HG02870 (cell line): Measurements from ENCODE around the gene AR.

ENCODE experiments used
- ATAC-seq: cut with Tn5 transposase; IDR thresholded peaks from one replicate; pipeline ENCODE4 v1.9.1; 2021; ENCODE audit warnings: mild to moderate bottlenecking, moderate library complexity; ENCODE audit not compliant: unreplicated experiment

Gene AR

DNA sequence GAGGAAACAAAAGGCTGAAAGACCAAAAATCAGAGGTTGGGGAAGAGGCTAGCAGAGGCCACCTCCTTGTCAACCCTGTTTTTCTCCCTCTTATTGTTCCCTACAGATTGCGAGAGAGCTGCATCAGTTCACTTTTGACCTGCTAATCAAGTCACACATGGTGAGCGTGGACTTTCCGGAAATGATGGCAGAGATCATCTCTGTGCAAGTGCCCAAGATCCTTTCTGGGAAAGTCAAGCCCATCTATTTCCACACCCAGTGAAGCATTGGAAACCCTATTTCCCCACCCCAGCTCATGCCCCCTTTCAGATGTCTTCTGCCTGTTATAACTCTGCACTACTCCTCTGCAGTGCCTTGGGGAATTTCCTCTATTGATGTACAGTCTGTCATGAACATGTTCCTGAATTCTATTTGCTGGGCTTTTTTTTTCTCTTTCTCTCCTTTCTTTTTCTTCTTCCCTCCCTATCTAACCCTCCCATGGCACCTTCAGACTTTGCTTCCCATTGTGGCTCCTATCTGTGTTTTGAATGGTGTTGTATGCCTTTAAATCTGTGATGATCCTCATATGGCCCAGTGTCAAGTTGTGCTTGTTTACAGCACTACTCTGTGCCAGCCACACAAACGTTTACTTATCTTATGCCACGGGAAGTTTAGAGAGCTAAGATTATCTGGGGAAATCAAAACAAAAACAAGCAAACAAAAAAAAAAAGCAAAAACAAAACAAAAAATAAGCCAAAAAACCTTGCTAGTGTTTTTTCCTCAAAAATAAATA is 179.9 kb downstream of the AR start:
- ATAC-seq = no peak

DNA sequence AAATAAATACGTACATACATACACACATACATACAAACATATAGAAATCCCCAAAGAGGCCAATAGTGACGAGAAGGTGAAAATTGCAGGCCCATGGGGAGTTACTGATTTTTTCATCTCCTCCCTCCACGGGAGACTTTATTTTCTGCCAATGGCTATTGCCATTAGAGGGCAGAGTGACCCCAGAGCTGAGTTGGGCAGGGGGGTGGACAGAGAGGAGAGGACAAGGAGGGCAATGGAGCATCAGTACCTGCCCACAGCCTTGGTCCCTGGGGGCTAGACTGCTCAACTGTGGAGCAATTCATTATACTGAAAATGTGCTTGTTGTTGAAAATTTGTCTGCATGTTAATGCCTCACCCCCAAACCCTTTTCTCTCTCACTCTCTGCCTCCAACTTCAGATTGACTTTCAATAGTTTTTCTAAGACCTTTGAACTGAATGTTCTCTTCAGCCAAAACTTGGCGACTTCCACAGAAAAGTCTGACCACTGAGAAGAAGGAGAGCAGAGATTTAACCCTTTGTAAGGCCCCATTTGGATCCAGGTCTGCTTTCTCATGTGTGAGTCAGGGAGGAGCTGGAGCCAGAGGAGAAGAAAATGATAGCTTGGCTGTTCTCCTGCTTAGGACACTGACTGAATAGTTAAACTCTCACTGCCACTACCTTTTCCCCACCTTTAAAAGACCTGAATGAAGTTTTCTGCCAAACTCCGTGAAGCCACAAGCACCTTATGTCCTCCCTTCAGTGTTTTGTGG is 180.7 kb downstream of the AR start:
- ATAC-seq = no peak

DNA sequence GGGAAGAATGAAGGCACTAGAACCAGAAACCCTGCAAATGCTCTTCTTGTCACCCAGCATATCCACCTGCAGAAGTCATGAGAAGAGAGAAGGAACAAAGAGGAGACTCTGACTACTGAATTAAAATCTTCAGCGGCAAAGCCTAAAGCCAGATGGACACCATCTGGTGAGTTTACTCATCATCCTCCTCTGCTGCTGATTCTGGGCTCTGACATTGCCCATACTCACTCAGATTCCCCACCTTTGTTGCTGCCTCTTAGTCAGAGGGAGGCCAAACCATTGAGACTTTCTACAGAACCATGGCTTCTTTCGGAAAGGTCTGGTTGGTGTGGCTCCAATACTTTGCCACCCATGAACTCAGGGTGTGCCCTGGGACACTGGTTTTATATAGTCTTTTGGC is 181.7 kb downstream of the AR start:
- no peak for ATAC-seq

DNA sequence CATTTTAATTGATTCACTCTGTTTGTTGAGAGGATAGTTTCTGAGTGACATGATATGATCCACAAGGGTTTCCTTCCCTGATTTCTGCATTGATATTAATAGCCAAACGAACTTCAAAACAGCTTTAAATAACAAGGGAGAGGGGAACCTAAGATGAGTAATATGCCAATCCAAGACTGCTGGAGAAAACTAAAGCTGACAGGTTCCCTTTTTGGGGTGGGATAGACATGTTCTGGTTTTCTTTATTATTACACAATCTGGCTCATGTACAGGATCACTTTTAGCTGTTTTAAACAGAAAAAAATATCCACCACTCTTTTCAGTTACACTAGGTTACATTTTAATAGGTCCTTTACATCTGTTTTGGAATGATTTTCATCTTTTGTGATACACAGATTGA is 182.2 kb downstream of the AR start:
- no peak for ATAC-seq

DNA sequence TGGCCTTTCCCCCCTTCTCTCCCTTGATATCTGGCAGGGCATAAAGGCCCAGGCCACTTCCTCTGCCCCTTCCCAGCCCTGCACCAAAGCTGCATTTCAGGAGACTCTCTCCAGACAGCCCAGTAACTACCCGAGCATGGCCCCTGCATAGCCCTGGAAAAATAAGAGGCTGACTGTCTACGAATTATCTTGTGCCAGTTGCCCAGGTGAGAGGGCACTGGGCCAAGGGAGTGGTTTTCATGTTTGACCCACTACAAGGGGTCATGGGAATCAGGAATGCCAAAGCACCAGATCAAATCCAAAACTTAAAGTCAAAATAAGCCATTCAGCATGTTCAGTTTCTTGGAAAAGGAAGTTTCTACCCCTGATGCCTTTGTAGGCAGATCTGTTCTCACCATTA is 183.8 kb downstream of the AR start:
- ATAC-seq = no peak

DNA sequence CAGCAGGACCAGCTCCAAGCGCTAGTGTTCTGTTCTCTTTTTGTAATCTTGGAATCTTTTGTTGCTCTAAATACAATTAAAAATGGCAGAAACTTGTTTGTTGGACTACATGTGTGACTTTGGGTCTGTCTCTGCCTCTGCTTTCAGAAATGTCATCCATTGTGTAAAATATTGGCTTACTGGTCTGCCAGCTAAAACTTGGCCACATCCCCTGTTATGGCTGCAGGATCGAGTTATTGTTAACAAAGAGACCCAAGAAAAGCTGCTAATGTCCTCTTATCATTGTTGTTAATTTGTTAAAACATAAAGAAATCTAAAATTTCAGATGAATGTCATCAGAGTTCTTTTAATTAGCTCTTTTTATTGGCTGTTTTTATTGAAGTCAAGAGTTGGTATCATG is 186.5 kb downstream of the AR start:
- ATAC-seq = no peak

DNA sequence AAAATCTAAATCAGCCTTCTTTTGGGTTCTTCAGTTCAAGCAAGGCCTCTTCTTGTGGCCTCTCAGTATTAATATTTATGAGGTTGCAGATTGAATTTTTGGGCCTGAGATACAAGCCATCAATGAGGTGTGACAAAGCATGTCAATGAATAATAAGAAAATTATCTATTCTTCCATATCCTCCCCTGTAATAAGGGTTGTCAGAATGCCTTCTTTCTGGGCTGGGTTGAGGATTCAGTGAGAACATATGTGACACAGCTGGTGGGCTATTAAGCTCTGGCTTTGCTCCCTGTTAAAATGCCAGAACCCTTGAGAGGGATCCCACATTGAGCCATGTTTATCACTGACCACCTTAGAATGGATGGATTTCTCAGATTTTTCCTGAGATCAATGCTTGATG is 187.2 kb downstream of the AR start:
- ATAC-seq = no peak

DNA sequence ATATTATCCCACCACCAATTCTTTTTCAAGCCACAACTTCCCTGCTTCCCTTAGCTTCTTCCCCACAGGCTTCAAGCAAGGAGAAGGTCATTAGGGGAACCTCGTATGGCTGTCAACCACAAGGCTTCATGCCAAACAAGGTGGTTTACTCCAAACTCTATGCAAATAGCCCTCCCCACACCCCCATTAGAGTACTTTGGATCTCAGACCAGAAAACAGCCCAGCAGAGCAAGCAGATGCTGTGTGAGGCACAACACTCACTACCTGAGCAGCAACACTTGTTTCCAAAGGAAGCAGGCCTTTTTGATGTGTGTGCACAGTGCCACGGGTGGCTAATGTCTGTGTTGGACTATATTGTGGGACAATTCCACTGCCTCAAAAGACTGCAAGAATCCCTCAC is 189.0 kb downstream of the AR start:
- no peak for ATAC-seq

DNA sequence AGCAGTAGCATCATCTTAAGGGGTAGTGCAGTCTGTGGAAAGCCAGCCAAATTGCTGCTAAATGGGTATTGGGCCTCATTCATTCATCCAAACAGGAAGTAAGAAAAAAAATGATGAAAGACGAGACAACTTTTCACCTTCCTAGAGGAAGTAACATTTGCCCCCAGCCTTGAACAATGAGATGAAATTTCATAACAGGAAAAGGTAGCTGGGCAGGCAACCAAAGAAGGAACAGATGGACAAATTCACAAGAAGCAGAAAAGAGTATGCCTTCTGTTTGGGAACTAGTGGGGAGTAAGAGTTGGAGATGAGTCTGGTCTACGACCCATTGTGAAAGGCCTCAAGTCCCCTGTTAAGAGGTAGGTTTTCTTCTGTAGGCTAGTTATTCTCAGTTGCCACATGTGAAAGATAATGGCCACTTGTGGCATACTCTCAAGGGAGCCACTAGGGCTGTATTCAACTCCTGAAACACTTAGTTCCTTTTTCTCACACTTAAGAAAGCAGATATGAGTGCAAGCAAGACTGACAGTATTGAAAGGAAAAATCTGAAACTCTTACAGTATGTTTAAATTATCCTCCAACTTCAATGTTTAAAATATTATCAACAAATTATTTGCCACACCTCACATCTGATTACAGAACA is 190.4 kb downstream of the AR start:
- no peak for ATAC-seq

DNA sequence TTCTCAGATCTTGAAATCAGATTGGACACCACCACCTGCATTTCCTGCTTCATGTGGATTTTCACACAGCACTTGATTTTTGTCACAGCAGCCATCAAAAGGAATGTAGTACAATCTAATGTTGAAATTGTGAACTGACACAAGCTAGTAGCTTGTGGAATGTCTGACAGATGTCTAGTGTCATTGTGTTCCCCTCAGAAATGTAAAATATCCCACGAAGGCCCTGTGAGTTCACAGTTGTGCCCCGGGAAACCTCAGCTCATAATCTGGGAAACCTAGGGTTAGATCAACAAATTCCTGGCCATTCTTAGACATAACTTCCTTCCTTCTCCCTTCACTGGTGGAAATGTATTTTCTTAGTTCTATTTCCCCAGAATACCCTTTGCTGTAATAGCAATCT is 205.7 kb downstream of the AR start:
- no peak for ATAC-seq

DNA sequence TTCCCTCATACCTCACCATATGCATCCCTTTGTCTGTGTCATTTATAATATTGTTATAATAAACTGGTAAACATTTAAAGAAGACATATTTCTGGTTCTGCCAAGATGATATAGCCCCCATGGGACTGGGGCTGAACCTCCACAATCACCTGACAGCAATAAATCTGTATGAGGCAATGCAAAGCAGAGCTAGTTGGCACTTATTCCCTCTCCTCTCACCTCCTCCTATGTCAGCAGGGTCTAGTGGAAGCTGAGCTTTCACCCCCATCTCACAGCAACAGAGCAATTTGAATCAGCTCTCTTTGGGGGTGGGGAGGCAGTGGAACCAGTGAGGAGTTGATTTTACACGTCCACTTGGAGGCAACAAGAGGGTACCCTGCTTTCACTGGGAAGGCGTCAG is 206.9 kb downstream of the AR start:
- ATAC-seq = no peak

DNA sequence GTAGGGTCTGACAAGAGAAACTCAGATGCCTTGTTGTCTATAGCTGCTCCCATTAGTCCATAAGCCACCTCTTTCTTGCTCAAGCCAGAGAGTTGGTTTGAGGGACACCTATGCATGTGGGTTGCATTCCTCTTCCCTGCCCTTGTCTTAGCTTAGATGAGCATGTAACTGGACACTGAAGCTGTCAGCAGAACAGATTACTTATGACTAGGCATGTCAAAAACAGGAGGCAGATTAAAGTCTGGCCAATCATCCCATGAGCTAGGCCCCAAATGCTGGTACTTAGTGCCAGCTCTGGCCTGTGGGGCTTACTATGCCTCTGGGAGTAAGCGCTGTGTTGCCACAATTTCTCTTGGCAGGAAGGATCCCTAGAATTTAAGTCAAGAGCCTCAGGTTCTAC is 215.2 kb downstream of the AR start:
- no peak for ATAC-seq

DNA sequence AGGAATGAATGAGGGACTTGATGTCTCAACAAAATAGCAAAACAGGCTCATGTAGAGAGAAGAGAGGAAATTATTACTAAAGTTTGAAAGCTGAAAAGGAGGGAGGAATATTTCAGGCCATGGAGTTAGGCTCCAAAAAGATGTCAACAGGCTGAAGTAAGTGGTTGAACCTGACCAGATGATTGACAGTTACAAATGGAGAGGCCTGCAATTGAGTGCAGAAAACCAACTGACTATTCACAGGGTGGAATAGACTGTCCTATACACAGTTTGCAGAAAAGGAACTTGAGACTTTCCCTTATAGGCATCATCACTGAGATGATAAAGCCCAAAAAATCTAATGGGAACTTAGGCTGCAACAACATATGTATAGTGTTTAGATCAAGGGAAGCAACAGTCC is 233.3 kb downstream of the AR start:
- no peak for ATAC-seq

DNA sequence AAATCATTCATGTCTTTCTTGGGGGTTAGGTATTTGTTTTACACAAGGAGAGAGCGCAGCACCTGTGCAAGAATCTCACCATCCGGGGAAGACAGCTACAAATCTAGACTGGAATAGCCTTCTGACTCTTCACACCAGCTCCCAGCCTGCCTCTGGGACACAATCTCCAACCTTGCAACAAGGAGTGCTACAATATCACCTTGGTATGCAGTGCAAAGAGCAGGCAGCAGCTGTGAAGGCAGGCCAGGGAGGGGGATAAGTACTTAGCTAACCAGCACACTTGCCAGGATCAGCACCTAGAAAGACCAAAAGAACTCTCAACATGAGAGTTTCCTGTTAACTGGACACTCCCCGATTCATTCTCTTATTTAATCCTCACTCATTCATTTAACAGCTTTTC is 235.3 kb downstream of the AR start:
- ATAC-seq = no peak
